Keratinocyte (primary cell): Measurements from ENCODE around the gene RNF169. TPM values are rescaled to one million over a fixed set of nuclear protein-coding genes. Genes with fewer than 3 reads are reported as not detected.

Source experiments
- DNase-seq: peaks from one replicate; pipeline ENCODE4 v3.0.0-alpha.2; 2011; ENCODE audit warnings: low read depth, missing footprints, low spot score
- FAIRE-seq: peaks from 2 replicates; lab custom pipeline; 2011; peaks lifted over from hg19 to GRCh38; lab: Jason Lieb, UNC
- H2AFZ ChIP-seq: 2 replicates; pipeline ENCODE4 v1.6.0; 2012; ENCODE audit warnings: low read length, control low read depth, inconsistent platforms; ENCODE audit not compliant: control insufficient read depth
- H3K27ac ChIP-seq: 2 replicates; pipeline ENCODE4 v1.5.1; 2011; ENCODE audit warnings: low read length; ENCODE audit not compliant: control insufficient read depth, insufficient read depth
- H3K27me3 ChIP-seq: 3 replicates; pipeline ENCODE4 v1.6.0; 2011; ENCODE audit warnings: low read length; ENCODE audit not compliant: control insufficient read depth, insufficient read depth; ENCODE audit errors: extremely low read depth
- H3K36me3 ChIP-seq, 2 experiments: 2 replicates in 1 of 2; 3 replicates in 1 of 2; pipeline ENCODE4 v1.5.1; 2011; ENCODE audit warnings: low read length in 2 of 2, mild to moderate bottlenecking in 1 of 2; ENCODE audit not compliant: control insufficient read depth in 2 of 2, insufficient read depth in 2 of 2; ENCODE audit errors: extremely low read depth in 1 of 2
- H3K4me1 ChIP-seq: 3 replicates; pipeline ENCODE4 v1.5.1; 2011; ENCODE audit warnings: low read length; ENCODE audit not compliant: control insufficient read depth, insufficient read depth; ENCODE audit errors: extremely low read depth
- H3K4me2 ChIP-seq: 3 replicates; pipeline ENCODE4 v1.6.0; 2011; ENCODE audit warnings: low read depth, low read length; ENCODE audit not compliant: control insufficient read depth, insufficient read depth; ENCODE audit errors: extremely low read depth
- H3K4me3 ChIP-seq, 3 experiments: fragments of 200-600 bp in 1 of 3; sonication (generic) in 1 of 3; 2 replicates in 2 of 3; 3 replicates in 1 of 3; pipeline ENCODE4 v1.5.1; 2011 to 2016; ENCODE audit warnings: low read length in 3 of 3, mild to moderate bottlenecking in 3 of 3, control low read depth in 2 of 3, inconsistent platforms in 1 of 3, low read depth in 1 of 3, mixed read lengths in 1 of 3, mixed run types in 1 of 3, moderate library complexity in 1 of 3; ENCODE audit not compliant: control insufficient read depth in 2 of 3, insufficient read depth in 2 of 3; ENCODE audit errors: extremely low read depth in 1 of 3
- H3K79me2 ChIP-seq: 2 replicates; pipeline ENCODE4 v1.6.0; 2012; ENCODE audit warnings: low read length; ENCODE audit not compliant: control insufficient read depth, insufficient read depth
- H3K9ac ChIP-seq: 3 replicates; pipeline ENCODE4 v1.6.0; 2011; ENCODE audit warnings: low read length; ENCODE audit not compliant: control insufficient read depth, insufficient read depth; ENCODE audit errors: extremely low read depth
- H3K9me1 ChIP-seq: 3 replicates; pipeline ENCODE4 v1.6.0; 2011; ENCODE audit warnings: low read length; ENCODE audit not compliant: control insufficient read depth, insufficient read depth; ENCODE audit errors: extremely low read depth
- H3K9me3 ChIP-seq: 2 replicates; pipeline ENCODE4 v1.5.1; 2012; ENCODE audit warnings: low read depth, low read length; ENCODE audit not compliant: control insufficient read depth
- H4K20me1 ChIP-seq: 3 replicates; pipeline ENCODE4 v1.6.0; 2011; ENCODE audit warnings: low read length; ENCODE audit not compliant: control insufficient read depth, insufficient read depth; ENCODE audit errors: extremely low read depth
- EZH2 ChIP-seq: IDR thresholded peaks from one replicate; pipeline ENCODE4 v1.6.1; 2012; ENCODE audit warnings: inconsistent platforms, mild to moderate bottlenecking, low read length, moderate library complexity
- dilution Hi-C: fragments of 300-500 bp; cut with MboI; formaldehyde crosslinking; loops from one replicate; pipeline ENCODE4 v1.7.0; 2020; ENCODE audit warnings: low sequenced_read_pairs; ENCODE audit not compliant: extremely low pct_ligation_motif_present
- polyA plus RNA-seq, 5 experiments: library from polyadenylated mRNA; depleted of rRNA in 3 of 5; stranded (reverse) in 3 of 5; stranded (forward) in 1 of 5; unstranded in 1 of 5; fragments of >200 nt; gene quantifications; 1 replicate in 1 of 5; 2 replicates in 3 of 5; 3 replicates in 1 of 5; pipeline versions ENCODE4 v1.2.1 to v1.2.3, GENCODE V29; 2011 to 2012; ENCODE audit warnings: missing spikeins in 2 of 5, low read depth in 1 of 5, low replicate concordance in 1 of 5
- TF ChIP-seq, protein P1 (sequence below), 3 experiments: IDR thresholded peaks in 1 of 3; conservative IDR thresholded peaks in 1 of 3; optimal IDR thresholded peaks in 1 of 3; 2 replicates in 2 of 3; 3 replicates in 1 of 3; pipeline versions ENCODE3 to v1.5.1; 2011; ENCODE audit warnings: low read length in 3 of 3, mild to moderate bottlenecking in 3 of 3, moderate library complexity in 2 of 3, control low read depth in 1 of 3, inconsistent platforms in 1 of 3; ENCODE audit not compliant: insufficient read depth in 2 of 3; ENCODE audit errors: extremely low read depth in 1 of 3

Gene RNF169
- polyA plus RNA-seq, 1 donor (not counting 4 experiments of a cell fraction or from before 2014, with no cell fraction given): 8.9 TPM

DNA sequence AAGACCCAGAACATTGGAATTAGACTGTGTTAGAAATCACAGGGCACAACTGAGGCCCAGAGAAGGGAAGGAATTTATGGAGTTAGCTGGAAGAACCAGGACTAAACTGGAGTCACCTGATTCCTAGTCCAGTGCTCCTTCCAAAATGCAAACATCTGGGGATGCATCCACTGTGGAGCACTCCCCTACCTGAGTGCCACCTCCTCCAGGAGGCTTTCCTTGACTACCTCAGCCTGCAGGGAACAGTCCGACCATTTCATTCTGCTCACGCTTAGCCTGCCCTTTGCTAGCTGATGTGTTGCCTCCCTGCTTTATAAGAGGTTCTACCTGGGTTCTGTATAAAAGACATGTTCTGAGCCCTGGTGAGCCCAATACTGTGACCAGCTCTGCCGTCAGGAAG is 41.5 kb upstream of the RNF169 start:
- H3K36me3 ChIP-seq: no peaks in the 10 kb centered on the region
- H3K79me2 ChIP-seq: no peaks in the 10 kb centered on the region
- H3K27me3 ChIP-seq: no peaks in the 10 kb centered on the region
- no peak overlapping the region for H3K4me3 ChIP-seq
- no peaks in the 10 kb centered on the region for H3K9me3 ChIP-seq
- H3K9ac ChIP-seq: no peak overlapping the region
- no peak overlapping the region for H2AFZ ChIP-seq
- dilution Hi-C loops: no loop called here
- H3K4me1 ChIP-seq: no peaks in the 10 kb centered on the region
- TF ChIP-seq EZH2: no peak
- TF ChIP-seq, protein P1, sequence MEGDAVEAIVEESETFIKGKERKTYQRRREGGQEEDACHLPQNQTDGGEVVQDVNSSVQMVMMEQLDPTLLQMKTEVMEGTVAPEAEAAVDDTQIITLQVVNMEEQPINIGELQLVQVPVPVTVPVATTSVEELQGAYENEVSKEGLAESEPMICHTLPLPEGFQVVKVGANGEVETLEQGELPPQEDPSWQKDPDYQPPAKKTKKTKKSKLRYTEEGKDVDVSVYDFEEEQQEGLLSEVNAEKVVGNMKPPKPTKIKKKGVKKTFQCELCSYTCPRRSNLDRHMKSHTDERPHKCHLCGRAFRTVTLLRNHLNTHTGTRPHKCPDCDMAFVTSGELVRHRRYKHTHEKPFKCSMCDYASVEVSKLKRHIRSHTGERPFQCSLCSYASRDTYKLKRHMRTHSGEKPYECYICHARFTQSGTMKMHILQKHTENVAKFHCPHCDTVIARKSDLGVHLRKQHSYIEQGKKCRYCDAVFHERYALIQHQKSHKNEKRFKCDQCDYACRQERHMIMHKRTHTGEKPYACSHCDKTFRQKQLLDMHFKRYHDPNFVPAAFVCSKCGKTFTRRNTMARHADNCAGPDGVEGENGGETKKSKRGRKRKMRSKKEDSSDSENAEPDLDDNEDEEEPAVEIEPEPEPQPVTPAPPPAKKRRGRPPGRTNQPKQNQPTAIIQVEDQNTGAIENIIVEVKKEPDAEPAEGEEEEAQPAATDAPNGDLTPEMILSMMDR (optimal IDR thresholded peaks at IDR 0.05 in 1 of 3, IDR thresholded peaks at IDR 0.05 in 1 of 3, conservative IDR thresholded peaks at IDR 0.05 in 1 of 3; ENCODE audit: extremely low read depth in 1 of 3, insufficient read depth in 2 of 3, low read length in 3 of 3): no peak
- H4K20me1 ChIP-seq: no peaks in the 10 kb centered on the region
- DNase-seq: no peak
- no peak for FAIRE-seq
- no peaks in the 10 kb centered on the region for H3K9me1 ChIP-seq
- H3K4me2 ChIP-seq: no peak overlapping the region
- H3K27ac ChIP-seq: no peak overlapping the region

DNA sequence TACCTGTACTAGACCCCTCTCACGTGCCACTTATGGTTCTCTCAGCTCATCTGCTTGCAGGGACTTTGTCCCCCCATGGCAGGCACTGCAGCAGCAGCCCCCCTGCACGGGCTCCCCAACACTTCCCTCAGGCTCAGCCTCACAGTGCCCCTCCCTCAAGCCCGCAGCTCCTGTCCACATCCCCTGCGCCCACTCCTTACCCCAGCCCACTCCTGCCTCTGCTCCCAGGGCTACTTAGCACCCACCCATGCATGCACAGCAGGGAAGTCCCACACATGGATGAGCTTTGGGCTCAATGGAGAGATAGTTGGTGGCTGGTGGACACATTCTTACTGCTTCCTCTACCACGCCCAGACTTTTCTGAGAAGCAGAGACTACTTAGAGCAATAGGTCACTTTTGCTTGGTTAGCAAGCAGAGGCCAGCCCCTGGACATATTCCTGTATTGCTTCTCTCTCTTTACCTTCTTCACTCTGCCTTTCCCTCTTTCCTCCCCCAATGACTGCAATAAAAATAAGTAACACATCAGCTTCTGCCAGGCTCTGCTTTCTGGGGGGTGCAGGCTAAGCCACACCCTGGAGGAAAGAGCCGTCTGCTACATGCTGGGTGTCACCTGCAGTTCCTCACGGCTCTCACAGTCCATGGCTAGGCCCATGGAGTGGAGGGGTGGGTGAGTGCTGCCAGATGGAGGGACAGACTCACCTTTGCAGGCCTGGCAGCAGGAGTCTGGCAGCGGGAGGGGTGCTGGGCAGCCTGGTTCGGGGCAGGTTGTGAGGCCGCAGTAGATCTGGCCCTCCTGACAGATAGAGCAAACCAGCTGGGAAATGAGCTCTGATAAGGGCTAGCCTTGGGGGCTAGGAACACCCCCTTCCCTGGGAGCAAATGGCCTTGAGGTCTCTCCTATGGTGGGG is 40.8 kb upstream of the RNF169 start:
- H3K4me3 ChIP-seq: no peak overlapping the region
- H3K4me2 ChIP-seq: no peak overlapping the region
- H3K4me1 ChIP-seq: no peaks in the 10 kb centered on the region
- H3K79me2 ChIP-seq: no peaks in the 10 kb centered on the region
- H3K27ac ChIP-seq: no peak overlapping the region
- no peaks in the 10 kb centered on the region for H3K9me3 ChIP-seq
- no peak for FAIRE-seq
- peaks cover 6% of the 10 kb centered on the region for H3K27me3 ChIP-seq
- TF ChIP-seq, protein P1 (optimal IDR thresholded peaks at IDR 0.05 in 1 of 3, IDR thresholded peaks at IDR 0.05 in 1 of 3, conservative IDR thresholded peaks at IDR 0.05 in 1 of 3; ENCODE audit: extremely low read depth in 1 of 3, insufficient read depth in 2 of 3, low read length in 3 of 3): no peak
- TF ChIP-seq EZH2: no peak
- H2AFZ ChIP-seq: no peak overlapping the region
- H3K9ac ChIP-seq: no peak overlapping the region
- DNase-seq: no peak
- no peaks in the 10 kb centered on the region for H3K36me3 ChIP-seq
- dilution Hi-C loops: no loop called here
- no peaks in the 10 kb centered on the region for H4K20me1 ChIP-seq
- H3K9me1 ChIP-seq: no peaks in the 10 kb centered on the region
